Measurements from ENCODE around the gene TTC28.
"Not testable (repeated sequence)": the region's sequence is repeated elsewhere in the genome, so short reads cannot be mapped to it uniquely, and the experiment has no call there.

The TTC28 gene

GRCh38 chr22:28615423-28615822 is 64.2 kb downstream of the TTC28 start:
- DNase-seq; in situ Hi-C loops (cut with MboI; ENCODE audit: low pct_unique_long_range_greater_than_20kb, low sequenced_read_pairs): not testable (repeated sequence)

- in situ Hi-C loops (cut with MboI; ENCODE audit: low pct_unique_long_range_greater_than_20kb, low sequenced_read_pairs) = loop anchor here (10.0 kb wide), 1 partner anchor 215 kb away; no protein-coding TSS in a partner anchor
- DNase-seq = no peak
These were observed 69.7 kb downstream of the TTC28 start for GRCh38 chr22:28609921-28610320.

GRCh38 chr22:28608546-28608945 is 71.1 kb downstream of the TTC28 start:
- in situ Hi-C loops (cut with MboI; ENCODE audit: low pct_unique_long_range_greater_than_20kb, low sequenced_read_pairs) = loop anchor here (10.0 kb wide), 1 partner anchor 216 kb away; no protein-coding TSS in a partner anchor
- DNase-seq = no peak

- in situ Hi-C loops (cut with MboI; ENCODE audit: low pct_unique_long_range_greater_than_20kb, low sequenced_read_pairs) = loop anchor here (10.0 kb wide), 1 partner anchor 217 kb away; no protein-coding TSS in a partner anchor
- no peak for DNase-seq
These were observed 71.8 kb downstream of the TTC28 start for GRCh38 chr22:28607795-28608194.

- in situ Hi-C loops (cut with MboI; ENCODE audit: low pct_unique_long_range_greater_than_20kb, low sequenced_read_pairs) = loop anchor here (10.0 kb wide), 1 partner anchor 220 kb away; no protein-coding TSS in a partner anchor
- no peak for DNase-seq
These were observed 74.5 kb downstream of the TTC28 start for GRCh38 chr22:28604966-28605761.

- no peak for DNase-seq
- in situ Hi-C loops (cut with MboI; ENCODE audit: low pct_unique_long_range_greater_than_20kb, low sequenced_read_pairs) = loop anchor here (10.0 kb wide), 1 partner anchor 223 kb away; no protein-coding TSS in a partner anchor
These were observed 77.7 kb downstream of the TTC28 start for GRCh38 chr22:28601915-28602314.

GRCh38 chr22:28600546-28601143 is 79.0 kb downstream of the TTC28 start:
- DNase-seq = peak; percentile 77
- in situ Hi-C loops (cut with MboI; ENCODE audit: low pct_unique_long_range_greater_than_20kb, low sequenced_read_pairs) = loop anchor here (10.0 kb wide), 1 partner anchor 224 kb away; no protein-coding TSS in a partner anchor

GRCh38 chr22:28599693-28600092 is 79.9 kb downstream of the TTC28 start:
- DNase-seq = no peak
- in situ Hi-C loops (cut with MboI; ENCODE audit: low pct_unique_long_range_greater_than_20kb, low sequenced_read_pairs) = loop anchor here (10.0 to 25.0 kb wide), 2 partner anchors 225 to 712 kb away; no protein-coding TSS in a partner anchor

GRCh38 chr22:28597665-28598064 is 82.0 kb downstream of the TTC28 start:
- no peak for DNase-seq
- in situ Hi-C loops (cut with MboI; ENCODE audit: low pct_unique_long_range_greater_than_20kb, low sequenced_read_pairs) = loop anchor here (25.0 kb wide), 1 partner anchor 710 kb away; no protein-coding TSS in a partner anchor

- DNase-seq = peak; percentile 61
- in situ Hi-C loops (cut with MboI; ENCODE audit: low pct_unique_long_range_greater_than_20kb, low sequenced_read_pairs) = loop anchor here (25.0 kb wide), 1 partner anchor 708 kb away; no protein-coding TSS in a partner anchor
These were observed 84.7 kb downstream of the TTC28 start for GRCh38 chr22:28594797-28595462.

- in situ Hi-C loops (cut with MboI; ENCODE audit: low pct_unique_long_range_greater_than_20kb, low sequenced_read_pairs) = loop anchor here (25.0 kb wide), 1 partner anchor 707 kb away; no protein-coding TSS in a partner anchor
- no peak for DNase-seq
These were observed 85.4 kb downstream of the TTC28 start for GRCh38 chr22:28594076-28594796.

GRCh38 chr22:28593299-28593698 is 86.3 kb downstream of the TTC28 start:
- DNase-seq = no peak
- in situ Hi-C loops (cut with MboI; ENCODE audit: low pct_unique_long_range_greater_than_20kb, low sequenced_read_pairs) = loop anchor here (25.0 kb wide), 1 partner anchor 706 kb away; no protein-coding TSS in a partner anchor

- peak; percentile 50 for DNase-seq
- in situ Hi-C loops (cut with MboI; ENCODE audit: low pct_unique_long_range_greater_than_20kb, low sequenced_read_pairs) = loop anchor here (25.0 kb wide), 1 partner anchor 702 kb away; no protein-coding TSS in a partner anchor
These were observed 90.4 kb downstream of the TTC28 start for GRCh38 chr22:28589102-28589750.

GRCh38 chr22:28585324-28585723 is 94.3 kb downstream of the TTC28 start:
- in situ Hi-C loops (cut with MboI; ENCODE audit: low pct_unique_long_range_greater_than_20kb, low sequenced_read_pairs) = loop anchor here (25.0 kb wide), 1 partner anchor 698 kb away; no protein-coding TSS in a partner anchor
- no peak for DNase-seq

GRCh38 chr22:28582806-28583205 is 96.8 kb downstream of the TTC28 start:
- in situ Hi-C loops (cut with MboI; ENCODE audit: low pct_unique_long_range_greater_than_20kb, low sequenced_read_pairs) = loop anchor here (25.0 kb wide), 1 partner anchor 696 kb away; no protein-coding TSS in a partner anchor
- no peak for DNase-seq

GRCh38 chr22:28581016-28581415 is 98.6 kb downstream of the TTC28 start:
- peak; percentile 59 for DNase-seq
- in situ Hi-C loops (cut with MboI; ENCODE audit: low pct_unique_long_range_greater_than_20kb, low sequenced_read_pairs) = loop anchor here (25.0 kb wide), 1 partner anchor 694 kb away; no protein-coding TSS in a partner anchor

GRCh38 chr22:28576162-28576561 is 103.5 kb downstream of the TTC28 start:
- in situ Hi-C loops (cut with MboI; ENCODE audit: low pct_unique_long_range_greater_than_20kb, low sequenced_read_pairs) = loop anchor here (25.0 kb wide), 1 partner anchor 689 kb away; no protein-coding TSS in a partner anchor
- no peak for DNase-seq

Data from KBM-7 (cell line).